NCI-H1417 (cell line): Measurements from ENCODE around the gene NPR3.

Experiments used
- DNase-seq, 3 experiments: peaks; one replicate each; lab custom pipeline; 2025; lab: John Stamatoyannopoulos, UW

Gene NPR3

DNA sequence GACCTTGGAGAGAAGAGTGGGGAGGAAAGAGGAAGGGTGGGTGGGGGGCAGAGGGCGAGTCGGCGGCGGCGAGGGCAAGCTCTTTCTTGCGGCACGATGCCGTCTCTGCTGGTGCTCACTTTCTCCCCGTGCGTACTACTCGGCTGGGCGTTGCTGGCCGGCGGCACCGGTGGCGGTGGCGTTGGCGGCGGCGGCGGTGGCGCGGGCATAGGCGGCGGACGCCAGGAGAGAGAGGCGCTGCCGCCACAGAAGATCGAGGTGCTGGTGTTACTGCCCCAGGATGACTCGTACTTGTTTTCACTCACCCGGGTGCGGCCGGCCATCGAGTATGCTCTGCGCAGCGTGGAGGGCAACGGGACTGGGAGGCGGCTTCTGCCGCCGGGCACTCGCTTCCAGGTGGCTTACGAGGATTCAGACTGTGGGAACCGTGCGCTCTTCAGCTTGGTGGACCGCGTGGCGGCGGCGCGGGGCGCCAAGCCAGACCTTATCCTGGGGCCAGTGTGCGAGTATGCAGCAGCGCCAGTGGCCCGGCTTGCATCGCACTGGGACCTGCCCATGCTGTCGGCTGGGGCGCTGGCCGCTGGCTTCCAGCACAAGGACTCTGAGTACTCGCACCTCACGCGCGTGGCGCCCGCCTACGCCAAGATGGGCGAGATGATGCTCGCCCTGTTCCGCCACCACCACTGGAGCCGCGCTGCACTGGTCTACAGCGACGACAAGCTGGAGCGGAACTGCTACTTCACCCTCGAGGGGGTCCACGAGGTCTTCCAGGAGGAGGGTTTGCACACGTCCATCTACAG lies 760 bp downstream of the NPR3 start:
- DNase-seq = no peak

DNA sequence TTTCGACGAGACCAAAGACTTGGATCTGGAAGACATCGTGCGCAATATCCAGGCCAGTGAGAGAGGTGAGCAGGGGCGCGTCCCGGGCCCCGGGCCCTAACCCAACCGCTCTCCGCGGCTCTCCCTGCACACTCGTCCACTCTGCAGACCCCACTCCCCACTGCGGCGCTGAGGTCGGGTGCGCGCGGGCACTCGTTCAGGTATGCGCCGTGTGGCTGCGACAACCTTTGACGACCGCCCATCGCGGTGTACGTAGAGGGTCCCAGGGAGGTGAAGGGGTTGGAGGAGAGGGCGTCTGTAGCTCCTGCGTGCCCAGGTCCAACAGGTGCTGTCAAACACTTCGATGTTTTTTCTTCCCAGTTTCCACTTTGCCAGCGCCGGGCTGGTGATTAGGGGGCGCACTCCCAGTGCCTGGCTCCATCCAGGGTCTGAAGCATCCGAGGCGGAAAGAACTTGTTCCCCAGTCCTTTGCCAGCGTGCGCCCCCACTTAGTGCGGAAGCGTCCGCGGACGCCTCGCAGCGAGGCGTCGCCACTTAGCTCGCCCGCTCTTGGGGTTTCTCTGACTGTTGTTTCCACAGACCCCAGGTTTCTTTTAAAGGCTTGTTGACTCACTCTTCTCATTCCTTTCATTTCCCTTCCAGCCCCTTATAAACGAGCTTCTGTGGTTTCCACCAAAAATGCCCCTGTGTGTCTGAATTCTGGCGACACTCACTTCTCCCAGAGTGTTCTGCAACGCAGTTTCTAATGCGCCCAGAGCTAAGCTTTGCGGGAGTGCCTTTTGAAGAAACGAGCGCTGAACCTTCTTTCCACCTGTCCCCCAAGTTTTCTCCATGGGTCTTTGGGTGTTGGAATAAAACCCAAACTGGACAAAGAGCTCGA lies 1.6 kb downstream of the NPR3 start:
- no peak for DNase-seq

DNA sequence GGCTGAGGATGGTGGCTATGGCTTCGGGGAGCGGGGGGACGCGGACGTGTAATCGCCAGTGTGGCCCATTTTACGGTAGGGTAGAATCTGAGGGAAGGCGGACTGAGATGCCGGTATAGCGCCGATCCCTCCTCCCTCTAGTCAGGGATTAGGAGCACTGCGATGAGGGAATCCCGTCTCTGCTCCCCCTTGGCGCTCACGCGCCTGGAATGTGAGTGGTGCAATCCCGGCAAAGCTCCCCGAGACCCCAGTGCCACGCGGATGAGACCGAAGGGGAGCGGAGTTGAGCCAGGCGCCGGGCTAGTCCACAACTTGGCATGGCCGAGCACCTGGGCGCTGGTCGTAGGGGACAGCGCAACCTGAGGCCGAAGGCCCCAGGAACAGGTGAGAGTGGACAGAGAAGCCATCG lies 2.2 kb downstream of the NPR3 start:
- DNase-seq = no peak

DNA sequence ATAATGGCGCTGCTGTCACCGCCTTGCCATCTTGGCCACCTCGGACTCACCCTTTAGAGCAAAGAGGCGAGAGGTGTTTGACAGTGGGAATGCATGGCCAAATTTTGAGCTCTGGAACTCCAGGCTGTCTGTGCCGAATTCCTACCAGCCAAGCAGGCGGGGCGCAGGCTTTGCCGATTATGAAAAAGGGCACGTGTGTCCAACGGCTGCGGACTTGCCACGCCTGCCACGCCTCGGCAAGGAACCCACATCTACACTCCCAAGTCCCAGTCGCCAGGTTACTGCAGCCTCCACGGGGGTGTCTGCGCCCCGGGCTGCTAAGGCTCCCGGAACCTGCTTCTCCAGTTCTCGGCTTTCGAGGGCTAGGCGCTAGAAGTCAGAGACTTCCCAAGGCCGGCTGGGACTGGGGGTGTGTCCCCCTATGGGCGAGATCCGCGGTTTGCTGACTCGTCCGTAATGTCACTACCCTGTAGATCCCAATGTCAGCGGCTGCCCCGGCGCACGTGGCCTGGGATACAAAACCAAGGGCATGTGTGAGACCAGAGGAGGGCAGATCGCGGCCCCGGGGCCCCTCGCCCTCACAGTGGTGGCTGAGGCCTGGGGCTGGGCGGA lies 2.8 kb downstream of the NPR3 start:
- no peak for DNase-seq

DNA sequence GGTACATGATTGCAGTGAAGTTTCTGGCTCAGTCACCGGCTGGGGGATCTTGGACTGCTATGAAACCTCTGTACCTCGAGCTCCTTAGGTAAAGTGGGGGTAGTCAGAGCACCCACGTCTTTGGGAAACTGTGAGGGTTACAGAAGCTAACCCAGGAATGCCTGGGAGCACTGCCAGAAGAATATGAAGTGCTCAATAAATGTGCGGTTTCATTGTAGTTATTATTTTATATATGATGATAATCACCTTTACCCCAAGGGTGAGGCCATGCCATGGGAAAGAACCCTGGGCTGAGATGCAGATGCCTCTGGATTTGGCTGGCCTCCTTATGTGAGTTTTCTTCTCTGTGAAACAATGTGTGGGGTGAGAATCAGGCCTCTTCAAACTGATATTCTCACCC lies 3.7 kb downstream of the NPR3 start:
- DNase-seq = no peak

DNA sequence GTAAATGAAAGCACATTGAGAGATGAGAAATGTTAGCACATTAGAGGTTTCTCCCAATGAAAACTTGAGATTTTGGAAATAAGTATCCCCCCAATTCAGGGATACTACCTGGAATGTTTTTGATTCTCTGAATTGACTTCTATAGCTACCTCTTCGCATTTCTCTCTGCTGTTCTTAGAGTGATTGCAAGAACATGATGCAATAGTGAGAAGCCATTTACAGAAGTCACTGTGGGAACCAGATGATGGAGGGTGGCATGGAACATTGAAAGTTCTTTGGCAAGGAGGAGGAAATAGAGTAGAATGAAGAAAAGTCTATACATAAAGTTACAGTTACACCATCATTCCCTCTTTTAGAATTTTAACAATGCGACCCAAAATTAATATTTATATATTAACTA lies 9.2 kb downstream of the NPR3 start:
- DNase-seq = no peak

DNA sequence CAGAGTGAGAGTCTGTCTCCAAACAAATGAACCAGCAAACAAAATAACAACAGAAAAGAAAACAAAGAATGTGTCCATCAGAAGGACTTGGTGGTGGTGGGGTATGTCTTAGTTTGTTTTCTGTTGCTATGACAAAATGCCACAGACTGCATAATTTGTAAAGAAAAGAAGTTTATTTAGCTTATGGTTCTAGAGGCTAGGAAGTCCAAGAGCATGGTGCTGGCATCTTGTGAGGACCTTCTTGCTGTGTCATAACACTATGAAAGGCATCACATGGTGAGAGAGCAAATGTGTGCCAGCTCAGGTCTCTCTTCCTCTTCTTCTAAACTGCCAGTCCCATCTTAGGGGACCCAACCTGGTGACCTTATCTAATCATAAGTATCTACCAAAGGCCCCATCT lies 10.5 kb downstream of the NPR3 start:
- no peak for DNase-seq

DNA sequence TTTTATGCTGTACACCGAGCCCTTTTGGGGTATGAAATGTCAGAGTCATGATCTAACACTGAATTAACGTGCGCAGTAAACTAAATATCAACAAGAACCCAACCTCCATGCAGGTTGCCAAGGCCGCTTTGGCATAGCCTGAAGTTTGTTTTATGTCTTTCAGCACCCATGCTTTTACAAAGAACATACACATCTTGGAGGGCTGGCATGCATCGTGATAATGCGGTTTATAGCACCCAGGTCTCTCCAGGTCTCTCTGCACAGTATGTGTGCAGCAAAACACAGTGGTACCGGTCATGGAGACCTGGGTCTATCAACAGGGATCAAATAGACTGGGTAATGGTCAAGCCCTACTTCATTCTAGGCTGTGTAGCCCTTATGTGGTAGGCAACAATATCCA lies 11.8 kb downstream of the NPR3 start:
- no peak for DNase-seq

DNA sequence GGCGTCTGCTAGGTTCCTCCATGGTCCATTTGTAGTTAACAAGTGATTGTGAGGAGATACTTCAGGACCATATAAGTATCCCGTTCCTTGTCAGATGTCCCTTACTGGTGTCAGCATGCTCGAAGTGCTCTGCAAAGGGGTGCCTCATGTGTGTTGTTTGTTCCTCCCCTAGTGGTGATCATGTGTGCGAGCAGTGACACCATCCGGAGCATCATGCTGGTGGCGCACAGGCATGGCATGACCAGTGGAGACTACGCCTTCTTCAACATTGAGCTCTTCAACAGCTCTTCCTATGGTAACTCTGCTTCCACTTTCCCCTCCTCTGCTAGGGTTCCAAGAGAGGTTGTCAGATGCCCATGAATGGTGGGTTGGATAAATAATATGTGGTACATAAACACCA lies 13.4 kb downstream of the NPR3 start:
- DNase-seq = no peak

DNA sequence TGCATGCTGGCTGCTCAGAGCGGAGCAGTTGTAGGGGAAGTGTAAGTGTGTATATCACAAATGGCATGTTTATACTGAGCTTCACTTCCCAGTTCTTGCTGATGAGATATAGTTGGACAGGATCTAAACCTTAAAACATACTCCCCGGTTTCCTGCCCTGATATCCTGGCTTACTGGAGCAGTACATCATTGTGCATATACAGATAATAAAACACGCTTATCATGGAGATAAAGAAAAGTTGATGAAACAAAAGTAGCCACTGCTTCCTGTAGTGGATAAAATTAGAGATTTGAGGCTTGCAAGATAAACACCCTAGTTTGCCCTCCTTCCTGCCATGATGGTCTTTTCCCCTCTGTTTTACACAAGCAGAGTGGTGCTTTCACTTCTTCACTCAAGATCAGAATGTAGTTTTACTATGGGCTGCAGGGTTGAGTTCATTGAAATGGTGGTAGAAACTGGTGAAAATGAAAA lies 15.0 kb downstream of the NPR3 start:
- DNase-seq = no peak

DNA sequence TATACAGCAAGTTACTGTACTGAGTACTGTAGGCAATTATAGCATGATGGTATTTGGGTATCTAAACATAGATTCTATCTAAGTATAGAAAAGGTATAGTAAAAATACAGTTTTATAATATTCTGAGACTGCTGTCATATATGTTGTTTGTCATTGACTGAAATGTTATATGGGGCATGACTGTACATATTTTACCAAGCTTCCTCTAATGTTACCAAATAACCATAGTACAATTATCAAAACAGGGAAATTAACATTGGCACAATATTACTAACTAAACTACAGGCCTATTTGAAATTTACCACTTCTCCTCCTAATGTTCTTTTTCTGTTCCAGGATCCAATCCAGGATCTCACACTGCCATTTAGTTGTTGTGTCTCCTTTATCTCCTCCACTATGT lies 18.5 kb downstream of the NPR3 start:
- DNase-seq = no peak

DNA sequence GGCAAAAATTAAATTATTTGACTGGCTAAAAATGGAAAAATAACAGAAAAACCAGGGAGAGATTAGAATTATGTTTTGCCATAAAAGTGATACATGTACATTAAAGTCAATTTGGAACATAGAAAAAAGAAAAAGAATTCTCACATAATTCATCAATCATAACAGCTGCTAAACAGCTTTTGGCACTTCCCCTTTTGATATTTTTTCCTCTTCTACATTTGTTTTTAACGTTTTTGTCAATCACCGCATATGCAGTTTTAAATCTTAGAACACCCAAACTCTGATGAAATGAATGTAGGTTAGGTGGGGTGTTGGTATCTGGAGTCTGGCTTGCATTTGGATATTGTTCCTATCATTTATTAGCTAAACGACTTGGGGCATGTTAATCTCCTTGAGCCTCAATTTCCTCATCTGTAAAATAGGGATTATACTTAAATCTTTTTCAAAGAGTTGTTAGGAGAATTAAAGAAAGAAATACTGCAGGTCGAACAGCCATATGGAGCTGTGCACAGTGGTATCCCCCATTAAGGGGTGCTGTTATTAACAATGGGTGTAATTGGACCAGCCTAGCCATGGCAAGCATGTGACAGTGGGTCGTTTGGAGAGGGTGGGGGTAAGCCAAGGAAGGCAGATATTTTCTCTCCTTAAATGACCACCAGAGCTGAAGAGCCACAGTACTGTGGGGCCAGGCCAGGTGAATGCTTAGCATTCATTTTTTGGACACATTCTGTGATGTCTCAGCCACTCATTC lies 22.6 kb downstream of the NPR3 start:
- no peak for DNase-seq

DNA sequence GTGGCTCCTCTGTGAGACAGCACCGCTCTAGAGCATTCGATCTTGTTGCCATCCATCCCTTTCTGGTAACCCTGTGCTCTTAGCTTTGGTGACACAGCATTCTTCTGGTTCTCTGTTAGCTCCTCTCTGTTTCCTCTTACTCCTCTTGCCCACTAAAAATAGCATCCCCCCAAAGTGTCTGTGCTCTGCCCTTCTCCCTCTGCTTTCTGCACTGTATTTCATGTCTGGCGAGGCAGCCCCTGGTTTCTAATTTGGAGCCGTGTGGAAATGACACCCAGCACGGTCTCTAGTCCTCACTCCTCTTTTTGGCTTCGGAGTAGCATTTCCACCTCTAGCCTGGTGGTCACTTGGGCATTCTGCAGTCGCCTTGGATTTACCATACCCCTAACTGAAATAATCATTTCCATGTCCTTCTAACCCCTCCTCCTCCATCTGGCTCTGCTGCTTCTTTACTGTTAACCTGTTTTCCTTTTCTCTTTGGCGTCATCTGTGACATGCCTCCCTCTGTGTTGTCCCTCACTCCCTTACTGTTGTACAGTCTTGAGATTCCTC lies 23.8 kb downstream of the NPR3 start:
- no peak for DNase-seq

DNA sequence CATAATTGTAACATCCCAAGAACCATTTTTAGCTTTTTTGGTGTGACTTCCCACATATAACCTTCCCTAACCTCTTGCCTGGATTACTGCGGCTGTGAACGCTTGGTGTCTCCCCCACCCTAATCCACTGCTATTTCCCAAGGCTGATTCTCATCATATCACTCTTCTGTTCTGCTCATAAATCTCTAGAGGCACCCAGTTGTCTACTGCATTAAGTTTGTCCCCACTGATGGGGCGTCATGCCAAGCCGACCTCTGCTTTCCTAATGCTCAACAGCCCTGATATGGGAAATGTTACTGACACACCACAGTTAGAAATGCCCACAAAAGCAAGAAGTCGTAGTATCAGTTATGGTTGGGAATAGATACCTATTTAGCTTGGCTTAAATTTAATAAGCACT lies 24.4 kb downstream of the NPR3 start:
- no peak for DNase-seq

DNA sequence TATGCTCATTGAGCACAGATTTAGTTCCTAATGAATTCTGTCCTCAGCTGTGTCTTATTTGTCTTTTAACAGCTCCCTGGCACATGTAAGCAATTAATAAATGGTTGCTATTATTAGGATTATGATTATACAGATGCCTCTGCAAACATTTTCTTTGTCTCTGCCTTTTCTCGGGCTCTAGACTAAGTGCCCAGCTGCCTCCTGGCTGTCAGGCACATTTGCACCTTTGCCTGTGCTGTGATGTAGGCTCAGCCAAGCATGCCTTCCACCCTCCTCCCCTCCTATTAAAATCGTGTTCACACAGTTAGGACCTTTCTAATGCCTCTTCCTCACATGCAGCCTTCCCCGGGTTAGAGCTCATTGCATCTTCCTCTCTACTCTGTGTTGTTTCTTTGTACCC lies 25.7 kb downstream of the NPR3 start:
- DNase-seq = peak in 2 of 3 experiments; percentile 42 to 63

DNA sequence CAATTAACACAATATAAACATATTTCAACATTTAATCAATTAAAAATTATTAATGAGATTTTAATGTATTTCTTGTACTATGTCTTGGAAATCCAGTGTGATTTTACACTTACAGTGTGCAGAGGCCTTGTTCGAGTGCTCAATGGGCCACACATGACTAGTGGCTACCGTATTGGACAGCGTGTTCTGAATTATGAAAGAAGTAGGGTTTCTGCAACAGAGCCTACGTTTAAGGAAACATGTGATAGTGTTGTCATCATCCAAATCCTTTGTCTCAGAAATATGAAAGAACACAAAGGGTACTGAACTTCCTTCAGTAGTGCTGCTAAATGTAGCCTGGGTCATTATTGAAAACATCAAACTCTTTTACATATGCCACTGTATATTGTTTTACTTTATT lies 29.5 kb downstream of the NPR3 start:
- DNase-seq = no peak

DNA sequence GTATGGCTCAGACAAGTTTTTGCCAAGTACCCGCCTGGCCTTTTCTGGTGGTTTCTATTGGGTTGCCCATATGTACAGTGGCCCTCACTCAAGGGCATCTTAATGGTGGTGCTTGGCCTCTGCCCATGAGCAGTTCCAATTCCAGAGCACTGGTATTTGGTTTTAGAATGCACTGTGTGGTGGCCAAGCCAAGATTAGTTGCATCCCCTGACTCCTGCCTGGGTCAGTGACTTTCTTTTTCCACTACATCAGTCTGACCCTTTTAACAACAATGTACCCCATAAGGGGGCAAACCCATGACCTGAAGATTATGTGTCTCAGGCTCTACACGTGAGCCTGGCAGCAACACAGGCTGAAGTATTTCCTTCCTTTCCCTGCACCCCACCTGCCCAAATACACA lies 34.2 kb downstream of the NPR3 start:
- no peak for DNase-seq

DNA sequence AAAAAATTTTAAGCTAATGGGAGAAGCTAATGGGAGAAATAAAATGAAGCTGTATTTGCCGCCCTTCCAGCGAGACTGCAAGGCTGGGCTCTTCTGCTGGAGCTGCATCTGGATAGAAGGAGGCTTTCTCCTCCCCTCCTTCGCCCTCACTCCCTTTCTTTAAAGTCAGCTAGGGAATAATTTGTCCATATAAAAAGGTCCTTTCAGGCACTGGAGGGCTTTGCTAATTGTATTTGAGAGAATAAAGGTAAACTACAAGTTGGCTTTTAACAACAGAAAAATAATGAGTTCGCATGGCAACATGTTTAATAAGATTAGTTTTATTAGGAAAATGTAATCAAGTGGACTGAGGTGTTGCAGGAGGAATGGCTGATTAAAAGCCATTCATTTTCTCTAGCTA lies 41.3 kb downstream of the NPR3 start:
- DNase-seq = no peak

DNA sequence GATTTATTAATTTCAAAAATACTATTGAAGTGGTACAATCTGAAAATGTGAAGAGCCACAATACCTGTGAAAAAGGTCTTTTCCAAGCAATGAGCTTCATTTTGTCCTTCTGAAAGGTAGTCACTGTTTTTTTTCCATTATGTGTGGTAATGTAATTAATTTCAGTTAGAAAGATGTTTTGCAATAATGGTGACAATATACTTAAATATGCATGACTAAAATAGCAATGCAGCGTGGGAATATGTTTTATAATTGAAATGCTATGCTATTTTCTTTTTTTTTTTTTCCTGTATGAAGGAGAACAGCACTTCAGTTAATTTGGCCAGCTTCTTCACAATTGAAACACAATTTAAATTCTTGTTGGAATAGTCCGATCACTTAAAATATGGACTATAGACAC lies 41.9 kb downstream of the NPR3 start:
- no peak for DNase-seq

DNA sequence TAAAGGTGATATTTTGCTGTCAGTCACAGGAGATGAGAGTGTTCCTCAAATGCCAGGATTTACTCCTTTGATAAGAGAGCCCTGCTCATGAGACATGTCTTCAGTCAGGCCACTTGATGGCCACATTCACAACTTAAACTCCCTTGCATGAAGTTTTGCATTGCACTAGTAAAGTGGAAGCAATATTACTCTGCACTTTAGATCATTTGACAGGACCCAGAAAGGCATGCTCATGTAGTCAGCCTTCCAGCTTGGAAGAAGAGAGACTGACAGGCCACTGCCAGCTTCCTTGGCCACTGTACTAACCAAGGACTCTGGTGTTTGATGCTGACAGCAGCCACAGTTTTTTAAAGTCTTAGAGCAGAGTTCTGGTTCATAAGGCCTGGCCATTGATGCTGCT lies 42.6 kb downstream of the NPR3 start:
- DNase-seq = no peak

DNA sequence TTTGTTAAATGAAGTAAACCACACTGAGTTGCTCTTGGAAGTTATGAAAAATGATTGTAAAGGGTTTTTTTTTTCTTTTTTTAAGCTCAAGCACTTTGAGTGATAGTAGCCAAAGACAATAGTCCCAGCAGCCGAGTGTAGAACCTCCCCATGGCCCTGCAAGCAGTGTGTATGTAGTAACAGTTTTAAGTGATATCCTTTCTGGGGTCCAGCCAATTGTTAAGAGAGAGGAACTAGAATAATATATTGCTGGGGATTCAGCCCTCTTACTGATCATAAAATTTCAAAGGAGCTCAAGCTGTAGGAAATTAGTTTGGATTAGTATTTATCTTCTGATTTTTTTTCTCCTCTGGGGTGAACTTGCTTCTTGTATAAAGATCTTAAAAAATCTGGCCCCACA lies 43.2 kb downstream of the NPR3 start:
- no peak for DNase-seq

DNA sequence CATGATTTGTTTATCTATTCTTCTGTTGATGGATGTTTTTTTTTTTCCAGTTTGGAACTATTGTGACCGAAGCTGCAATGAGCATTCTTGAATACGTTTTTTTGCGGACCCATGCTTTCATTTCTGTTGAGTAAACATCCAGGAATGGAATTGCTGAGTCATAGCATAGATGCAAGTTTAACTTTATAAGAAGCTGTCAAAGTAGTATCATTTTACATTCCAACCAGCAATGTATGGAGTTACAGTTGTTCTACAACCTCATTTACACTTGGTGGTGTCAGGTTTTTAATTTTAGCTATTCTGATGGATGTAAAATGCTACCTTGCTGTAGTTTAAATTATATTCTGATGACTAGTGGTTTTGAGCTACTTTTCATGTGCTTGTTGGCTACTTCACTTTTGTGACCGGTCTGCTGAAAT lies 49.0 kb downstream of the NPR3 start:
- no peak for DNase-seq
